Measurements from ENCODE around the gene CCR5AS.
A peak's percentile ranks its signal among the peaks of the same experiment; 100 is the strongest.

The CCR5AS gene

GRCh38 chr3:46383211-46383950 is 23.5 kb downstream of the CCR5AS start:
- peak overlapping the region; percentile 39 for H3K4me3 Mint-ChIP-seq
- peak; percentile 88 for ATAC-seq
- H3K36me3 Mint-ChIP-seq, result no peaks in the 10 kb centered on the region
- H3K27me3 Mint-ChIP-seq, result no peaks in the 10 kb centered on the region
- H3K4me1 Mint-ChIP-seq, result peaks cover 48% of the 10 kb centered on the region
- H3K9me3 Mint-ChIP-seq, result no peaks in the 10 kb centered on the region
- peak overlapping the region; percentile 82 for H3K27ac Mint-ChIP-seq

DNA sequence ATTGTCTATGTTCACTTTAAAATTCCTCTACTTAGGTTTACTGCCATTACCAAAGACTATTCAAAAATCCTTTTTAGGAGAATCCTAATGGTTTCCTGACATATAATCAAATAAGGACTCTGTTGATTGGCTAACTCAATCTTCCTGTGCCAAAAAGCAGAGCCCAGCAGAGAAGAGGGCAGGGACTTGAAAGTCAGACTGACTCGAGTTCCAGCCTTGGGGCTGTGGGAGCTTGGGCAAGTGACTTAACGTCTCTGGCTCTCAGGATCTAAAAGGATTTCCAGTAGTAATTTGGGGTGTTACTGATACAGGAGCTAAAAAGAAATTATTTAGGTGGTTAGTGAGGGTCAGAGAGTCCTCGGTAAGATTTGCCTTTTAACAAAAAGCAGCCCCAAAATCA is 25.2 kb downstream of the CCR5AS start:
- ATAC-seq, result no peak
- peak overlapping the region; percentile 24 for H3K27ac Mint-ChIP-seq
- no peaks in the 10 kb centered on the region for H3K36me3 Mint-ChIP-seq
- no peaks in the 10 kb centered on the region for H3K9me3 Mint-ChIP-seq
- H3K4me1 Mint-ChIP-seq, result peaks cover 52% of the 10 kb centered on the region
- no peak overlapping the region for H3K4me3 Mint-ChIP-seq
- H3K27me3 Mint-ChIP-seq, result no peaks in the 10 kb centered on the region

- no peak for ATAC-seq
- Mint-ChIP-seq H3K27ac (peak overlapping the region; percentile 24), H3K27me3 (no peaks in the 10 kb centered on the region)
Observed at GRCh38 chr3:46380471-46381221, 26.2 kb downstream of the CCR5AS start.

DNA sequence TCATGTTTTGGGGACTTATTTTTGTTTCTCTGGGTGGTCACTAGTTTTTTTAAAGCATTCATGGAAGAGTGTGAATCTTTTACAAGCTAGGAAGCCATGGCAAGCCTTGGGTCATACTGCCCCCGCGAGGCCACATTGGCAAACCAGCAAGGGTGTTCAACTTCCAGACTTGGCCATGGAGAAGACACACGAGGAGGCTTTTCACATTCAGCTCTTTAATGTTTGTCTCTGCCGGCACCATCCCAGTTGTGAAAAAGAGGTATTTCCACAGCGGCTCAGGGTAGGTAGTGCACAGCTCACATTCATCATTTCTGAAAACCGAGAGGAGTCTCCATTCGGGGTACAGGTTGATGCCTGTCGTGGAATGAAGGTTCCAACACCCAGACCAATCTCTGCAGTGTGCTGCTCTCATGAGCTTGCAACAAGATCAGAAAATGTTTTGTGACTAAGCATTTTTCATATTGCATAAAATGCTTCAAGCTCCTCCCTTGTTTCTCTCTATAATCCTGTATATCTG is 28.4 kb downstream of the CCR5AS start:
- peaks cover 30% of the 10 kb centered on the region for H3K4me1 Mint-ChIP-seq
- H3K4me3 Mint-ChIP-seq, result no peak overlapping the region

More at GRCh38 chr3:46380471-46381221, 26.2 kb downstream of the CCR5AS start:
- peaks cover 46% of the 10 kb centered on the region for H3K4me1 Mint-ChIP-seq
- H3K36me3 Mint-ChIP-seq, result no peaks in the 10 kb centered on the region
- no peaks in the 10 kb centered on the region for H3K9me3 Mint-ChIP-seq
- H3K4me3 Mint-ChIP-seq, result no peak overlapping the region

DNA sequence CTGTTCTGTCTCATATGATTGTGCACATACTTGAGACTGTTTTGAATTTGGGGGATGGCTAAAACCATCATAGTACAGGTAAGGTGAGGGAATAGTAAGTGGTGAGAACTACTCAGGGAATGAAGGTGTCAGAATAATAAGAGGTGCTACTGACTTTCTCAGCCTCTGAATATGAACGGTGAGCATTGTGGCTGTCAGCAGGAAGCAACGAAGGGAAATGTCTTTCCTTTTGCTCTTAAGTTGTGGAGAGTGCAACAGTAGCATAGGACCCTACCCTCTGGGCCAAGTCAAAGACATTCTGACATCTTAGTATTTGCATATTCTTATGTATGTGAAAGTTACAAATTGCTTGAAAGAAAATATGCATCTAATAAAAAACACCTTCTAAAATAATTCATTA is 31.1 kb downstream of the CCR5AS start:
- no peaks in the 10 kb centered on the region for H3K9me3 Mint-ChIP-seq
- no peaks in the 10 kb centered on the region for H3K36me3 Mint-ChIP-seq
- ATAC-seq, result no peak
- H3K4me1 Mint-ChIP-seq, result peaks cover 17% of the 10 kb centered on the region
- H3K27ac Mint-ChIP-seq, result no peak overlapping the region
- no peak overlapping the region for H3K4me3 Mint-ChIP-seq
- H3K27me3 Mint-ChIP-seq, result no peaks in the 10 kb centered on the region

More for the DNA sequence above, 28.4 kb downstream of the CCR5AS start:
- ATAC-seq, result peak; percentile 63
- Mint-ChIP-seq H3K27me3 (no peaks in the 10 kb centered on the region), H3K27ac (no peak overlapping the region), H3K36me3 (no peaks in the 10 kb centered on the region), H3K9me3 (no peaks in the 10 kb centered on the region)

- Mint-ChIP-seq H3K4me1 (peaks cover 11% of the 10 kb centered on the region), H3K27ac (no peak overlapping the region), H3K36me3 (no peaks in the 10 kb centered on the region), H3K9me3 (no peaks in the 10 kb centered on the region), H3K4me3 (no peak overlapping the region), H3K27me3 (no peaks in the 10 kb centered on the region)
- ATAC-seq, result no peak
Observed at GRCh38 chr3:46375218-46375617, 31.6 kb downstream of the CCR5AS start.

DNA sequence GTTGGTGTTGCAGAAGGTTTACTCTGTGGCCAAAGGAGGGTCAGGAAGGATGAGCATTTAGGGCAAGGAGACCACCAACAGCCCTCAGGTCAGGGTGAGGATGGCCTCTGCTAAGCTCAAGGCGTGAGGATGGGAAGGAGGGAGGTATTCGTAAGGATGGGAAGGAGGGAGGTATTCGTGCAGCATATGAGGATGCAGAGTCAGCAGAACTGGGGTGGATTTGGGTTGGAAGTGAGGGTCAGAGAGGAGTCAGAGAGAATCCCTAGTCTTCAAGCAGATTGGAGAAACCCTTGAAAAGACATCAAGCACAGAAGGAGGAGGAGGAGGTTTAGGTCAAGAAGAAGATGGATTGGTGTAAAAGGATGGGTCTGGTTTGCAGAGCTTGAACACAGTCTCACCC is 32.1 kb downstream of the CCR5AS start:
- Mint-ChIP-seq H3K9me3 (no peaks in the 10 kb centered on the region), H3K36me3 (no peaks in the 10 kb centered on the region), H3K4me3 (no peak overlapping the region), H3K27me3 (no peaks in the 10 kb centered on the region), H3K4me1 (peaks cover 7% of the 10 kb centered on the region), H3K27ac (no peak overlapping the region)
- no peak for ATAC-seq

DNA sequence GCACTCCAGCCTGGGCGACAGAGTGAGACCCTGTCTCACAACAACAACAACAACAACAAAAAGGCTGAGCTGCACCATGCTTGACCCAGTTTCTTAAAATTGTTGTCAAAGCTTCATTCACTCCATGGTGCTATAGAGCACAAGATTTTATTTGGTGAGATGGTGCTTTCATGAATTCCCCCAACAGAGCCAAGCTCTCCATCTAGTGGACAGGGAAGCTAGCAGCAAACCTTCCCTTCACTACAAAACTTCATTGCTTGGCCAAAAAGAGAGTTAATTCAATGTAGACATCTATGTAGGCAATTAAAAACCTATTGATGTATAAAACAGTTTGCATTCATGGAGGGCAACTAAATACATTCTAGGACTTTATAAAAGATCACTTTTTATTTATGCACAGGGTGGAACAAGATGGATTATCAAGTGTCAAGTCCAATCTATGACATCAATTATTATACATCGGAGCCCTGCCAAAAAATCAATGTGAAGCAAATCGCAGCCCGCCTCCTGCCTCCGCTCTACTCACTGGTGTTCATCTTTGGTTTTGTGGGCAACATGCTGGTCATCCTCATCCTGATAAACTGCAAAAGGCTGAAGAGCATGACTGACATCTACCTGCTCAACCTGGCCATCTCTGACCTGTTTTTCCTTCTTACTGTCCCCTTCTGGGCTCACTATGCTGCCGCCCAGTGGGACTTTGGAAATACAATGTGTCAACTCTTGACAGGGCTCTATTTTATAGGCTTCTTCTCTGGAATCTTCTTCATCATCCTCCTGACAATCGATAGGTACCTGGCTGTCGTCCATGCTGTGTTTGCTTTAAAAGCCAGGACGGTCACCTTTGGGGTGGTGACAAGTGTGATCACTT is 34.1 kb downstream of the CCR5AS start:
- no peak for ATAC-seq
- H3K27me3 Mint-ChIP-seq, result no peaks in the 10 kb centered on the region
- H3K4me3 Mint-ChIP-seq, result no peak overlapping the region
- no peak overlapping the region for H3K27ac Mint-ChIP-seq
- peaks cover 9% of the 10 kb centered on the region for H3K4me1 Mint-ChIP-seq
- no peaks in the 10 kb centered on the region for H3K36me3 Mint-ChIP-seq
- no peaks in the 10 kb centered on the region for H3K9me3 Mint-ChIP-seq

DNA sequence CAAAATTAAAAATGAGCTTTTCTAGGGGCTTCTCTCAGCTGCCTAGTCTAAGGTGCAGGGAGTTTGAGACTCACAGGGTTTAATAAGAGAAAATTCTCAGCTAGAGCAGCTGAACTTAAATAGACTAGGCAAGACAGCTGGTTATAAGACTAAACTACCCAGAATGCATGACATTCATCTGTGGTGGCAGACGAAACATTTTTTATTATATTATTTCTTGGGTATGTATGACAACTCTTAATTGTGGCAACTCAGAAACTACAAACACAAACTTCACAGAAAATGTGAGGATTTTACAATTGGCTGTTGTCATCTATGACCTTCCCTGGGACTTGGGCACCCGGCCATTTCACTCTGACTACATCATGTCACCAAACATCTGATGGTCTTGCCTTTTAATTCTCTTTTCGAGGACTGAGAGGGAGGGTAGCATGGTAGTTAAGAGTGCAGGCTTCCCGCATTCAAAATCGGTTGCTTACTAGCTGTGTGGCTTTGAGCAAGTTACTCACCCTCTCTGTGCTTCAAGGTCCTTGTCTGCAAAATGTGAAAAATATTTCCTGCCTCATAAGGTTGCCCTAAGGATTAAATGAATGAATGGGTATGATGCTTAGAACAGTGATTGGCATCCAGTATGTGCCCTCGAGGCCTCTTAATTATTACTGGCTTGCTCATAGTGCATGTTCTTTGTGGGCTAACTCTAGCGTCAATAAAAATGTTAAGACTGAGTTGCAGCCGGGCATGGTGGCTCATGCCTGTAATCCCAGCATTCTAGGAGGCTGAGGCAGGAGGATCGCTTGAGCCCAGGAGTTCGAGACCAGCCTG is 35.1 kb downstream of the CCR5AS start:
- no peaks in the 10 kb centered on the region for H3K36me3 Mint-ChIP-seq
- no peaks in the 10 kb centered on the region for H3K9me3 Mint-ChIP-seq
- no peak for ATAC-seq
- no peaks in the 10 kb centered on the region for H3K27me3 Mint-ChIP-seq
- H3K4me3 Mint-ChIP-seq, result no peak overlapping the region
- no peak overlapping the region for H3K27ac Mint-ChIP-seq
- H3K4me1 Mint-ChIP-seq, result peaks cover 9% of the 10 kb centered on the region

GRCh38 chr3:46370839-46371518 is 35.9 kb downstream of the CCR5AS start, which contains the start of gene CCR5:
Gene CCR5 (plus strand): TSS chr3:46370946. CDS start chr3:46372903, 1,957 bp downstream.
- Mint-ChIP-seq H3K4me3 (no peak within 1 kb of the TSS), H3K27me3 (no peaks in the 10 kb centered on the region), H3K36me3 (no peaks in the 10 kb centered on the region), H3K27ac (peak within 1 kb of the TSS; percentile 21), H3K4me1 (peaks cover 9% of the 10 kb centered on the region), H3K9me3 (no peaks in the 10 kb centered on the region)
- ATAC-seq, result no peak

GRCh38 chr3:46369675-46370132 is 37.2 kb downstream of the CCR5AS start:
- Mint-ChIP-seq H3K27ac (peak overlapping the region; percentile 21), H3K4me3 (no peak overlapping the region), H3K4me1 (peaks cover 9% of the 10 kb centered on the region), H3K9me3 (no peaks in the 10 kb centered on the region), H3K27me3 (no peaks in the 10 kb centered on the region), H3K36me3 (no peaks in the 10 kb centered on the region)
- ATAC-seq, result peak; percentile 57

DNA sequence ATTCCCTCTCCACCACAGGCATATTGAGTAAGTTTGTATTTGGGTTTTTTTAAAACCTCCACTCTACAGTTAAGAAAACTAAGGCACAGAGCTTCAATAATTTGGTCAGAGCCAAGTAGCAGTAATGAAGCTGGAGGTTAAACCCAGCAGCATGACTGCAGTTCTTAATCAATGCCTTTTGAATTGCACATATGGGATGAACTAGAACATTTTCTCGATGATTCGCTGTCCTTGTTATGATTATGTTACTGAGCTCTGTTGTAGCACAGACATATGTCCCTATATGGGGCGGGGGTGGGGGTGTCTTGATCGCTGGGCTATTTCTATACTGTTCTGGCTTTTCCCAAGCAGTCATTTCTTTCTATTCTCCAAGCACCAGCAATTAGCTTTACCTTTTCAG is 37.7 kb downstream of the CCR5AS start:
- no peak for ATAC-seq
- H3K27ac Mint-ChIP-seq, result peak overlapping the region; percentile 21
- no peaks in the 10 kb centered on the region for H3K9me3 Mint-ChIP-seq
- H3K4me1 Mint-ChIP-seq, result peaks cover 9% of the 10 kb centered on the region
- no peaks in the 10 kb centered on the region for H3K27me3 Mint-ChIP-seq
- H3K4me3 Mint-ChIP-seq, result no peak overlapping the region
- H3K36me3 Mint-ChIP-seq, result no peaks in the 10 kb centered on the region

DNA sequence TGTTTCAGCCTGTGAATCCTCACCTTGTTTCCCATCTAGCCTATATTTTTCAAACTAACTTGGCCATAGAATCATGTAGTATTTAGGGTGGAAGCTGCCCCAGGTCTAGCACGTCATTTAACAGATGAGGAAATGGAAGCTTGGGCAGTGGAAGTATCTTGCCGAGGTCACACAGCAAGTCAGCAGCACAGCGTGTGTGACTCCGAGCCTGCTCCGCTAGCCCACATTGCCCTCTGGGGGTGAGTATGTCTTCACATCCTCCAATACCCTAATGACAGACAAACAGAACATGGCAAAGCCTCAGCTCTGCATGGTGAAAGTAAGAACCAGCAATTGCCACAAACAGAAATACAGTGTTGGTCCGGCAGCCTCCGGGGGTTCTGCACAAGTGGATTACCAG is 38.3 kb downstream of the CCR5AS start:
- no peaks in the 10 kb centered on the region for H3K36me3 Mint-ChIP-seq
- H3K4me3 Mint-ChIP-seq, result no peak overlapping the region
- H3K27ac Mint-ChIP-seq, result no peak overlapping the region
- no peaks in the 10 kb centered on the region for H3K9me3 Mint-ChIP-seq
- no peaks in the 10 kb centered on the region for H3K27me3 Mint-ChIP-seq
- ATAC-seq, result peak; percentile 92
- H3K4me1 Mint-ChIP-seq, result peaks cover 9% of the 10 kb centered on the region

DNA sequence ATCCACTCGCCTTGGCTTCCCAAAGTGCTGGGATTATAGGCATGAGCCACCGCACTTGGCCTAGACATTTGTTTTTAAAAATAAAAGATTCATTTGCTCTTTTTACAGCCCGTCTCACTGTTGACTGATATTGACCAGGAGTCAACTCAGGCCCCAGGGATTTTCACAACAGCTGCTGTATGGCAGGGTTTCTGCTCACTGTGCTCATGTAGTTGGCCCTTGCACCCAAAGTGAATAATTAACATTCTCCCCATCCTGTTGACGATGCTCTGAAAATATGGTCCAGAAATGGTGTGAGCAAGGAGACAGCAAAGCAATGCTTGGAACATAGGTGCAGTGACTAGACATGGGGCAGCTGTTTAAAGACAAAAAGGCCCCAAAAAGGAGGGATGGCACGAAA is 39.1 kb downstream of the CCR5AS start:
- Mint-ChIP-seq H3K4me3 (no peak overlapping the region), H3K27ac (no peak overlapping the region), H3K9me3 (no peaks in the 10 kb centered on the region), H3K4me1 (peaks cover 9% of the 10 kb centered on the region), H3K36me3 (no peaks in the 10 kb centered on the region), H3K27me3 (no peaks in the 10 kb centered on the region)
- ATAC-seq, result no peak

Measured in stimulated activated memory B cell treated with anti-CD40 and anti-IgM and Interleukin-4, amounts not matched to agents 10 μg/mL and 1 μg/mL and 100 μg/mL, for 72 hours (primary cell).